Measurements from ENCODE around the gene NUDT1. TPM values are rescaled to one million over a fixed set of nuclear protein-coding genes. Genes with fewer than 3 reads are reported as not detected.

Gene NUDT1
- total RNA-seq, 1 experiment from 2014 or later = 117 TPM

GRCh38 chr7:2214636-2215035 is 27.4 kb upstream of the NUDT1 start:
- no peak overlapping the region for H3K27ac ChIP-seq (ENCODE audit: low read depth, low read length, poor library complexity, severe bottlenecking)
- intact Hi-C loops (cut with micrococcal nuclease; ENCODE audit: unreplicated experiment) = no loop called here
- H3K9me3 ChIP-seq (ENCODE audit: low read depth, low read length, poor library complexity, severe bottlenecking) = no peaks in the 10 kb centered on the region
- POLR2A ChIA-PET (ENCODE audit: low non-redundant PET) = no interaction called here
- no TSS peak for BruUV-seq (replicated peaks)
- no peaks in the 10 kb centered on the region for H3K4me1 ChIP-seq (ENCODE audit: insufficient read depth, low read length, poor library complexity, severe bottlenecking)
- no peak overlapping the region for H3K4me3 ChIP-seq (ENCODE audit: low read depth, low read length, poor library complexity, severe bottlenecking)
- H3K27me3 ChIP-seq (replicated peaks; ENCODE audit: insufficient read depth, low read depth, low read length, poor library complexity) = no peaks in the 10 kb centered on the region
- TF ChIP-seq EZH2 (IDR thresholded peaks at IDR 0.05; ENCODE audit: borderline replicate concordance, low read depth, low read length, poor library complexity, severe bottlenecking) = no peak
- TF ChIP-seq CTCF (conservative IDR thresholded peaks at IDR 0.05; ENCODE audit: low read depth, low read length) = no peak
- DNase-seq (ENCODE audit: low spot score) = no peak
- CTCF ChIA-PET = no interaction called here
- H3K36me3 ChIP-seq (ENCODE audit: insufficient read depth, low read length, poor library complexity, severe bottlenecking) = peaks cover 48% of the 10 kb centered on the region

- Histone ChIP-seq H3K27ac (ENCODE audit: low read depth, low read length, poor library complexity, severe bottlenecking) (no peak overlapping the region), H3K4me1 (ENCODE audit: insufficient read depth, low read length, poor library complexity, severe bottlenecking) (no peaks in the 10 kb centered on the region), H3K27me3 (replicated peaks; ENCODE audit: insufficient read depth, low read depth, low read length, poor library complexity) (no peaks in the 10 kb centered on the region), H3K9me3 (ENCODE audit: low read depth, low read length, poor library complexity, severe bottlenecking) (no peaks in the 10 kb centered on the region), H3K36me3 (ENCODE audit: insufficient read depth, low read length, poor library complexity, severe bottlenecking) (peaks cover 48% of the 10 kb centered on the region), H3K4me3 (ENCODE audit: low read depth, low read length, poor library complexity, severe bottlenecking) (no peak overlapping the region)
- intact Hi-C loops (cut with micrococcal nuclease; ENCODE audit: unreplicated experiment) = no loop called here
- no TSS peak for BruUV-seq (replicated peaks)
- ChIA-PET CTCF (no interaction called here), POLR2A (ENCODE audit: low non-redundant PET) (no interaction called here)
- no peak for DNase-seq (ENCODE audit: low spot score)
- no peak for TF ChIP-seq EZH2 (IDR thresholded peaks at IDR 0.05; ENCODE audit: borderline replicate concordance, low read depth, low read length, poor library complexity, severe bottlenecking)
- TF ChIP-seq CTCF (conservative IDR thresholded peaks at IDR 0.05; ENCODE audit: low read depth, low read length) = no peak
Observed at GRCh38 chr7:2215851-2216250, 26.2 kb upstream of the NUDT1 start.

GRCh38 chr7:2217206-2217605 is 24.8 kb upstream of the NUDT1 start:
- DNase-seq (ENCODE audit: low spot score) = no peak
- no peaks in the 10 kb centered on the region for H3K4me1 ChIP-seq (ENCODE audit: insufficient read depth, low read length, poor library complexity, severe bottlenecking)
- BruUV-seq (replicated peaks) = no TSS peak
- intact Hi-C loops (cut with micrococcal nuclease; ENCODE audit: unreplicated experiment) = no loop called here
- no peaks in the 10 kb centered on the region for H3K27me3 ChIP-seq (replicated peaks; ENCODE audit: insufficient read depth, low read depth, low read length, poor library complexity)
- peaks cover 49% of the 10 kb centered on the region for H3K36me3 ChIP-seq (ENCODE audit: insufficient read depth, low read length, poor library complexity, severe bottlenecking)
- ChIA-PET POLR2A (ENCODE audit: low non-redundant PET) (no interaction called here), CTCF (no interaction called here)
- H3K4me3 ChIP-seq (ENCODE audit: low read depth, low read length, poor library complexity, severe bottlenecking) = no peak overlapping the region
- no peak overlapping the region for H3K27ac ChIP-seq (ENCODE audit: low read depth, low read length, poor library complexity, severe bottlenecking)
- H3K9me3 ChIP-seq (ENCODE audit: low read depth, low read length, poor library complexity, severe bottlenecking) = no peaks in the 10 kb centered on the region
- TF ChIP-seq EZH2 (IDR thresholded peaks at IDR 0.05; ENCODE audit: borderline replicate concordance, low read depth, low read length, poor library complexity, severe bottlenecking) = no peak
- no peak for TF ChIP-seq CTCF (conservative IDR thresholded peaks at IDR 0.05; ENCODE audit: low read depth, low read length)

Data from A673 (cell line).